NCI-H345 (cell line): Measurements from ENCODE around the gene ACKR3.

Experiments
- DNase-seq: peaks from one replicate; lab custom pipeline; 2025; lab: John Stamatoyannopoulos, UW

Gene ACKR3

DNA sequence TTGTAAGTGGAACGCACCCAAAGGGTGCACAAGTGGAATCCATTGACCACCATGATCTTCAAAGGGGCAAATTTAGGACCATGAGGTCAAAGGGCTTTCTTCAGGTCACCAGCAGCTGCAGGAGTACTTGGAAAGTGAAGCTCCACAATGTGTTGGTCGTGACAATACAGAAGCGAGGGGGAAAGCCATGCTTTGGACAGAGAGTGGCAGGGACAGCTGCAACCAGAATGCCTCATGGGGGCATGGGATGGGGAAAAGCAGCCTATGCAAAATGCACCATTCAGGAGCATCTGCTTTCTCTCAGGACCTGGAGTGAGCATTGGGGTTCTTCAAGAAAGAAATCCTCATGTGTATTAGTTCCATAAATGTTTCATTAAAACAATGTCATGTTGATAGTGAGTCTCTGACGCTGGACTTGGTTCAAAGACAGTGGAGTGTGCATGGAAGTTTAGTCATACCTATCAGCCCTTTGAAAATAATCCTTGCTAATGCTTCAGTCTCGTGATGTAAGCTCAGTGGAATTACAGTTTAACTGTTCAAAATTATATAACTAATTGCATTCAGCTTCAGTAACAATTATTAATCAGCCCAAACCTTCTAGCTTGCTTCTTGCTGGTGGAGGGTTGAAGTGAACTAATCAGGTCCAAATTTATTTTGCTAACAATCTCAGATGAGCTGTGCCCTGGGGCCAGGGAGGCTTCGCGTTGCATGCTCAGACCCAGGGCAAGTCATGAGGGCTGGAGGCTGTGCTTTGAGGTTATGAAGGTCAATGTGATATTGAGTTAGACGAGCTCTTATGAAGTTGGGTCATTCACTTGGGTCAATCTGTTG lies 41.6 kb downstream of the ACKR3 start:
- no peak for DNase-seq

DNA sequence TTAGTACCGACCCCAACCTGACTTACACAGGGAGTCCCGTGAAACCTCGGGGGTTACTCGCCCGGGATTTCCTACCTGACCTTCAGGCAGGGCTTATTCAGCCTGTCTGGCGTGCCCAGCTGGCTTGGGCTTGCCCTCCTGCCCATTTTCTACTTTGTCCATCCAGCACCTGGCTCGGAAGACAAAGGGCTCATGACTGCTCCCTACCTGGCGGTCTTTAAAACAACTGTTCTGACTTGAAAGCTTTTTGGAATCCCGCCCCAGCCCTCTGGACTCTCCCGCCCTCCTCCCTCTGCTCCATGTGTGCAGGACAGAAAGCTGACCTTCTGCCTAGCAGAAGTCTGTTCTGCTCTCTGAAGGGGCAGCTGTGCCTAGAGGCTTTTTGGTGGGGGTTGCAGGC lies 43.1 kb downstream of the ACKR3 start:
- no peak for DNase-seq

GRCh38 chr2:236613612-236614011 lies 44.0 kb downstream of the ACKR3 start:
- no peak for DNase-seq

- no peak for DNase-seq
Measured at GRCh38 chr2:236614551-236614950, 44.9 kb downstream of the ACKR3 start.

GRCh38 chr2:236616031-236616430 lies 46.4 kb downstream of the ACKR3 start:
- no peak for DNase-seq

- DNase-seq = no peak
Measured at GRCh38 chr2:236616624-236617023, 47.0 kb downstream of the ACKR3 start.

DNA sequence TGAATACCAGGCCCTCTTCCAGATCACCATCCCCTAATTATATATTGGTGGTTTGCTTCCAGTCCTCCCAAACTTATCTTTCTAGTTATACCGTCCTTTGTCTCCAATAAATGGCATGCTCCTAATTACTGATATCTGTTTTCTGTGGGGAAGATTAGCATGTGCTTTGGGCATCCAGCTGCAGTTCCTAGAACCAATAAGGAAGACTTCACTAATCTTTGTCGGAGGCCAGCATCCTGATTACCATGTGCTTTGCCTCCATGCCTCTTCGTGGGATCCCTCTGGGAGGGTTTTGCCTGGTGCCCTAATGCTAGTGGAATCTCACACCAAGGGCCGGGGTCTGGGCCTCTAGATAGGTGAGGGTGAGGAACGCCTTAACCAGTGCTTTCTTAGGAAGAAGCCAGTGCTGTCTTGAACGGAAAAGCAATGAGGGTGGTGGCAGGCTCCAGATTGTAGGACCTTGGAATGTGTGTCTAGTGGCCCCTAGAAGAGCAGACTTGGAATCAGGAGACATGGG lies 47.7 kb downstream of the ACKR3 start:
- DNase-seq = no peak

DNA sequence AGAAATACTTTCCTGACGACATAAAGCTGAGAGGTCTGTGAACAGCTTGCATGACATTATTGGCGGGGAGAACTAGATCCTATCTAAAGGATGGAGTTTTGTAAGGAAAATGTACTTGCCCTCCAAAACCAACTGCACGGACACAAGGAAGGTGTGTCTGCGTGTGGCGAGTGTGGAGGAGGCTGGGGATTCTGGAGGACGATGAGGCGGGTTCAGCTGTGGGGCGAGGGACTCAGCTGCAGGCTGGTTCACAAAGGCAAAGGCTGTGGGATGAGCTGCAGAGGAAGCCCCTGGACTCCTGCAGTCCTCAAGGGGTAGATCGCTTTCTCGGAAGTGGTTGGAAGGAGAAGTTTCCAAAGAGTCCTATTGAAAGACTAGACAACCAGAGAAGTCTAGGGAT lies 48.2 kb downstream of the ACKR3 start:
- DNase-seq = no peak

DNA sequence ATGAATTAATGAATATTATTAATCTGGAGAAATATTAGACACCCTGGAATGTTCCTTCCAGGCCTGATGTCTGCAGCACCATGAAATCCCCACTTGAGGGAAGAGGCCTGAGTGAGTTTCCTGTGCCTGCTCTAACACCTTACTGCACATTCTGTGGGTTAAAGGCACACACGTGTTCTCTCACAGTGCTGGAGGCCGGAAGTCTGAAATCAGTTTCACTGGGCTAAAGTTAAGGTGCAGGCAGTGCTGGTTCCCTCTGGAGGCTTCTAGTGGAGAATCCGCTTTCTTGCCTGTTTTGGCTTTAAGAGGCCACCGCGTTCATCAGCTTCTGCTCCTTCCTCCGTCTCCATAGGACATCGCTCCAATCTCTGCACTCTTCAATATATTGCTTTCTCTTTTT lies 48.7 kb downstream of the ACKR3 start:
- no peak for DNase-seq

GRCh38 chr2:236619910-236620612 lies 50.4 kb downstream of the ACKR3 start:
- no peak for DNase-seq

- no peak for DNase-seq
Measured at GRCh38 chr2:236621786-236622185, 52.2 kb downstream of the ACKR3 start.

DNA sequence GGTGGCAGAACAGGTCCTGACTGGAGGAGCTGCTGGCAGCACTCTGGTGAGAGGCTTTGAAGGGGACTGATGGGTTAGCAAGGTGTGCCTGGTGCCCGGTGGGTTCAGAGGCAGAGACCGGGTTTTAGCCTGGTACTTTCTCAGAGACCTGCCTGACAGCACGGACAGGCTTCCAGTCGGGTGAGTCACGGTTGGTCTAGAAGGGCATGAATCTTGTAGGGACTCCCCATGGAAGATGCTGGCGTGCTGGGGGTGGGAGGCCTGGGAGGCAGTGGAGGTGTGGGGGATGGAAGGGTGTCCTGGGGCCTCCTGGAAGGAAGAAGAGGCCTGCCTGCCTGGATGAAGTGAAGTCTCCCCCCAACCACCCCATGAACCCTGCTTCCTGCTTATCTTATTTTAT lies 52.6 kb downstream of the ACKR3 start:
- DNase-seq = no peak

DNA sequence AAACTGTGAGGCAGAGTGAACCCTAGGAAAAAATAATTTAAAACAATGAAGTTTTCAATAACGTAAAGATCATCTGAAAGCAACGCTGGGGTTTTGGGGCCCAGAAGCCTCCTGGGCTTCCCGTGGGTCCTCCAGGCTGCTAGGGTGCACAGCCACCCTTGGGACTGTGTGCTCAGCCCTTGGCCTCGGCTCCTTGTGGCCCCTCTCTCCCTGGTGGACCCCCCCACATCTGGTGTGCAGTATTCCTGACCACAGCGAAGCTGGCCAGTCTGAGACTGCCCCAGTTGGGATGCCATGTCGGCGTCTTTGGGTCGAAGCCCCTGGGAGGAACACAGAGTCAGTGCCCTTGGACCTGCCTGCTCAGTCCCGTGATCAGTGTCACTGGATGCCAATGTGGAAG lies 53.0 kb downstream of the ACKR3 start:
- no peak for DNase-seq

DNA sequence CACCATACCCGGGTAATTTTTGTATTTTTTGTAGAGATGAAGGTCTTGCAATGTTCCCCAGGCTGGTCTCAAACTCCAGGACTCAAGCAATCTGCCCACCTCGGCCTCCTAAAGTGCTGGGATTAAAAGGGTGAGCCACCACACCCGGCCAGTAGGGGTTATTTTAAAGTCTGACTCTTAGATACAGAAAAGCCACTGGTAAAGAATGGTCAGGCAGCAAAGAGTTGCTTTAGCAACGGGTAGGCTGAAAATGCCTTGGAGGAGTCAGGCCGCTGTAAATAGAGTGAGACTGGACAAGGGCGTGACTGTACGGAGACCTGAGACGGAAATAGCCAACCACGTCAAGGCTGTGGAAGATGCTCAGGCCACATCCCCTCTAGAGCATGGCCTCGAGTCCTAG lies 54.2 kb downstream of the ACKR3 start:
- DNase-seq = no peak

DNA sequence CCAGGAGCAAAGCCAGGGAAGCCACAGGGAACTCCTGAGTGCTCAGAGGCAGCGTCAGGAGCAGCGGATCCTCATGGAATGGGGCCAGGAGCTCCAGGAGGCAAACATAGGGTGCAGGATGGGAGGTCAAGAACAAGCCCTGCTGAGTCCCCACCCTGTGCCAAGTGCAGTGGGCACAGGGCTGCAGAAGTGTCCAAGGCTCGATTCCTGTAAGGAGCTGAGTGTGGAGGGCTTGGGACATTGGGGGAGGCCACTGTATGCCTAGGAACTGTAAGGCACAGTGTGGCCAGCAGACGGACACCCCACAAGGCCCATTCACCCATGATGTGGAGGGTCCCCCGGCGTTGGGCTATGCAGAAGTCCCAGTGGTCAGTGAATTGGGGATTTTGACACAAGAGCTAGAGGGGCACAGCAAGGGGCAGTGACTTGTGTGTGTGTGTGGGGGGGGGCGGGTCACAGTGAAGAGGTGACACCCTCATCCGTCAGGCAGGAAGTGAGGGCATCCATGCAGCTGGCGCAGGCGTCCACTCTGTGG lies 55.6 kb downstream of the ACKR3 start:
- DNase-seq = no peak

DNA sequence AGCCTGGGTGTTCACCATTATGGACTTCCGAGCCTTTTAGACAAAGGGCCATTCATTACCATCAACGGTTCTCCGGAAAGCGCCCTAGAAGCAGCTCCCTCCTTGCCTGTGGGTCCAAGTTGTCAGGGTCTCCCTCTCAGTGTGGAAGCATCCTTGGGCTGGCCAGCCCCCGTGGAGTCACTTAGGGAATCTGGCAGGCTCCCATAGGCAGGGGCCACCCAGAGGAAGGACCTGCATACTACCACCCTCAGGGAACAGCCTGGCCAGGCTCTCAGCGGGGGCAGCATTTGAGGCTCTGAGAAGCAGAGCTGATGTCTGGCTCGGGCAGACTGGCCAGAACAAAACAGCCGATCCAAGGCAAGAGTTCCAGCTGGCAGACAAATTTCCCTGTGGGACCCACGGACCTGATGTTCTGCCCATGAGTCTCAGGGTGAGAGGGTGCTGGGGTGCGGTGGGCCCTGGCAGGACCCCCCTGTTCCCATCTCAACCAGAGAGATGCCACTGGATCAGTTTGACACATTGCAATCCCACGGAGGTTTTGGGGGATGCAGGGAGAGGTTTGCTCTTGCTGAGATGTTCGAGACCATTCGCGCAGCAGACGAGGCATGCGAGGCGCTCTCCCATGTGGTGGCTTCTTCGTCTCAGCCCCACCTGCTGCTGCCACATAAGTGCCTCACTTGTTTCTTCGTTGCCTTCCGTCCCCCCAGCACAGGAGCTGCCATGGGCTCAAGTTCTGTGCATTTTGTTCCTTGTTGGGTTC lies 56.9 kb downstream of the ACKR3 start:
- DNase-seq = no peak

DNA sequence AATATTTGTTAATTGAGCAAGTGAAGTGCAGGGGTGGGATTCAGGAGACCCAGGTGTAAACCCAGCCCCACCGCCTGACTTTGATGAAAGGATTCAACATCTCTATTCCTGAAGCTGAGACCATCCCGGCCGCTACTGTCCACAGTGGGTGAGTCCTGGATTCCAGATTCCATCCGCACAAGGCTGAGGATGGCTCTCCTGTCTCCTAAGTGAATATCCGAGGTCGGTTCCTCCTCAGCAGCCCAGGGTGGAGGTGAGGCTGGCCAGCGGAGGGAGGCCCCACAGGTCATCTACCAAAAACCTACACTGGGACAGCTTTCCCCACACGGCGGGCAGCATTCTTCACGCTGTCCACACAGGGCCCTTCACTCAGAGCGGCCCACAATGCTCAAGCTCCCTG lies 57.6 kb downstream of the ACKR3 start:
- DNase-seq = no peak

DNA sequence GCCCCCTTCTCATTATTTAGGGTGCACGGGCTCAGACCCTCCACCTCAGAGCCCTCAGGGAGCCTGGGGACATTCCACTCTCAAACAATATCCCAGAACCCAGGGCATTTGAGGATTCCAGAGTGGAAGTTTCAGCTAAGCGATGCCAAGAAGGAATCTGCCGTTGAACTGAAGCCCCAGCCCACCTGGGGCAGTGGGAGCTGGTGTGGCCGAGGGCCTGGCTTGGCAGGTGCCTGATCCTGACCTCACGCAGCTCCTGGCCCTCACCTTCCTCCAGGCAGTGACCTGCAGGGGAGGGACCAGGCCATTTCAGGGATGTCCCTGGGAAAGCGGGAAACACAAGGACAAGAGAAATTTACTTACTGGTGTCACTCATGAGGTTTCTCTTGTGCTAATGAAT lies 58.2 kb downstream of the ACKR3 start:
- no peak for DNase-seq

GRCh38 chr2:236628256-236628901 lies 58.8 kb downstream of the ACKR3 start:
- no peak for DNase-seq

- DNase-seq = no peak
Measured at GRCh38 chr2:236628981-236629605, 59.5 kb downstream of the ACKR3 start.
